HEK293 (cell line): Measurements from ENCODE around the gene ATP2A2.

ENCODE experiments used
- CTCF ChIA-PET: fragments of 350-600 bp; formaldehyde crosslinking; extraction: SDS; loops from one replicate; lab custom pipeline; 2021; ENCODE audit warnings: antibody characterized with exemption; lab: Yijun Ruan, JAX
- POLR2A ChIA-PET: fragments of 300-600 bp; formaldehyde crosslinking; extraction: SDS; loops from one replicate; lab custom pipeline; 2020; ENCODE audit warnings: antibody characterized with exemption, inconsistent platforms; lab: Yijun Ruan, JAX
- H3K27ac ChIP-seq: fragments of 200-500 bp; sonication (Bioruptor generic); 2 replicates; pipeline ENCODE4 v1.5.1; 2014; ENCODE audit warnings: low read depth, low read length, control low read depth, inconsistent platforms; ENCODE audit errors: extremely low read depth
- H3K36me3 ChIP-seq, 2 experiments: fragments of 200-500 bp in 1 of 2; sonication (Bioruptor generic) in 1 of 2; 1 replicate in 1 of 2; 2 replicates in 1 of 2; pipeline ENCODE4 v1.5.1; 2014 to 2017; ENCODE audit warnings: inconsistent platforms in 2 of 2, low read length in 2 of 2; ENCODE audit not compliant: control insufficient read depth in 2 of 2, insufficient read depth in 1 of 2
- H3K4me1 ChIP-seq: fragments of 200-500 bp; sonication (Bioruptor generic); 2 replicates; pipeline ENCODE4 v1.5.1; 2014; ENCODE audit warnings: mild to moderate bottlenecking, low read length, inconsistent platforms; ENCODE audit not compliant: control insufficient read depth, insufficient read depth
- H3K4me3 ChIP-seq: 2 replicates; pipeline ENCODE4 v1.5.1; 2011; ENCODE audit warnings: low read depth, mild to moderate bottlenecking, control low read depth, low read length, moderate library complexity
- H3K9me3 ChIP-seq: fragments of 200-500 bp; sonication (Bioruptor generic); 2 replicates; pipeline ENCODE4 v1.5.1; 2014; ENCODE audit warnings: low read depth, low read length, inconsistent platforms; ENCODE audit not compliant: control insufficient read depth, insufficient read depth
- KLF8 ChIP-seq: fragments of 450-650 bp; formaldehyde crosslinking; IDR thresholded peaks from 2 replicates; pipeline ENCODE4 v1.5.1; 2016; ENCODE audit warnings: missing biosample characterization, missing genetic modification characterization
- SP3 ChIP-seq: fragments of 450-650 bp; formaldehyde crosslinking; IDR thresholded peaks from 2 replicates; pipeline ENCODE4 v1.5.1; 2016; ENCODE audit warnings: missing biosample characterization, missing genetic modification characterization
- ZBTB1 ChIP-seq: fragments of 450-650 bp; formaldehyde crosslinking; IDR thresholded peaks from 2 replicates; pipeline ENCODE4 v1.5.1; 2016; ENCODE audit warnings: missing biosample characterization, missing genetic modification characterization
- ZBTB48 ChIP-seq: fragments of 450-650 bp; formaldehyde crosslinking; IDR thresholded peaks from 2 replicates; pipeline ENCODE4 v1.5.1; 2016; ENCODE audit warnings: missing biosample characterization, missing genetic modification characterization
- ZFP3 ChIP-seq: fragments of 450-650 bp; formaldehyde crosslinking; IDR thresholded peaks from 2 replicates; pipeline ENCODE4 v1.5.1; 2016; ENCODE audit warnings: low read depth, missing biosample characterization, missing genetic modification characterization
- ZIC2 ChIP-seq: fragments of 450-650 bp; formaldehyde crosslinking; IDR thresholded peaks from 2 replicates; pipeline ENCODE4 v1.5.1; 2016; ENCODE audit warnings: missing biosample characterization, missing genetic modification characterization
- ZNF138 ChIP-seq: fragments of 450-650 bp; formaldehyde crosslinking; IDR thresholded peaks from 2 replicates; pipeline ENCODE4 v1.5.1; 2016; ENCODE audit warnings: missing biosample characterization, missing genetic modification characterization, borderline replicate concordance
- ZNF19 ChIP-seq: fragments of 450-650 bp; formaldehyde crosslinking; IDR thresholded peaks from 2 replicates; pipeline ENCODE4; 2016; ENCODE audit warnings: missing biosample characterization, missing genetic modification characterization, low read depth
- ZNF24 ChIP-seq: fragments of 450-650 bp; formaldehyde crosslinking; IDR thresholded peaks from 2 replicates; pipeline ENCODE4 v1.5.1; 2016; ENCODE audit warnings: missing biosample characterization, missing genetic modification characterization
- ZNF248 ChIP-seq: fragments of 450-650 bp; formaldehyde crosslinking; IDR thresholded peaks from 2 replicates; pipeline ENCODE4 v1.5.1; 2017; ENCODE audit warnings: missing biosample characterization, missing genetic modification characterization
- ZNF292 ChIP-seq: fragments of 450-650 bp; formaldehyde crosslinking; IDR thresholded peaks from 2 replicates; pipeline ENCODE4 v1.5.1; 2016; ENCODE audit warnings: low read depth, missing biosample characterization, missing genetic modification characterization, borderline replicate concordance
- ZNF350 ChIP-seq: fragments of 450-650 bp; formaldehyde crosslinking; IDR thresholded peaks from 2 replicates; pipeline ENCODE4 v1.5.0; 2017; ENCODE audit warnings: missing biosample characterization, mild to moderate bottlenecking, missing genetic modification characterization
- ZNF404 ChIP-seq: fragments of 450-650 bp; formaldehyde crosslinking; IDR thresholded peaks from 2 replicates; pipeline ENCODE4 v1.5.1; 2017; ENCODE audit warnings: missing biosample characterization, missing genetic modification characterization
- ZNF521 ChIP-seq: fragments of 450-650 bp; formaldehyde crosslinking; IDR thresholded peaks from 2 replicates; pipeline ENCODE4 v1.5.1; 2017; ENCODE audit warnings: missing biosample characterization, mild to moderate bottlenecking, missing genetic modification characterization
- ZNF561 ChIP-seq: fragments of 450-650 bp; IDR thresholded peaks from 2 replicates; pipeline ENCODE4 v1.5.1; 2018; ENCODE audit warnings: missing biosample characterization, missing genetic modification characterization, borderline replicate concordance
- ZNF600 ChIP-seq: fragments of 450-650 bp; formaldehyde crosslinking; IDR thresholded peaks from 2 replicates; pipeline ENCODE4 v1.5.1; 2016; ENCODE audit warnings: missing biosample characterization, missing genetic modification characterization
- ZNF670 ChIP-seq: fragments of 450-650 bp; formaldehyde crosslinking; IDR thresholded peaks from 2 replicates; pipeline ENCODE4 v1.5.1; 2016; ENCODE audit warnings: missing biosample characterization, missing genetic modification characterization, low read depth
- TF ChIP-seq, protein P1 (sequence below): fragments of 450-650 bp; formaldehyde crosslinking; IDR thresholded peaks from 2 replicates; pipeline ENCODE4 v1.5.1; 2016; ENCODE audit warnings: missing biosample characterization, missing genetic modification characterization
- TF ChIP-seq, protein P2 (sequence below): fragments of 450-650 bp; formaldehyde crosslinking; IDR thresholded peaks from 2 replicates; pipeline ENCODE4 v1.5.1; 2017; ENCODE audit warnings: missing biosample characterization, missing genetic modification characterization
- TF ChIP-seq, protein P3 (sequence below): fragments of 450-650 bp; formaldehyde crosslinking; IDR thresholded peaks from 2 replicates; pipeline ENCODE4 v1.5.1; 2017; ENCODE audit warnings: missing biosample characterization, missing genetic modification characterization
- TF ChIP-seq, protein P4 (sequence below): fragments of 450-650 bp; formaldehyde crosslinking; IDR thresholded peaks from 2 replicates; pipeline ENCODE4 v1.5.1; 2016; ENCODE audit warnings: missing biosample characterization, missing genetic modification characterization

The ATP2A2 gene

DNA sequence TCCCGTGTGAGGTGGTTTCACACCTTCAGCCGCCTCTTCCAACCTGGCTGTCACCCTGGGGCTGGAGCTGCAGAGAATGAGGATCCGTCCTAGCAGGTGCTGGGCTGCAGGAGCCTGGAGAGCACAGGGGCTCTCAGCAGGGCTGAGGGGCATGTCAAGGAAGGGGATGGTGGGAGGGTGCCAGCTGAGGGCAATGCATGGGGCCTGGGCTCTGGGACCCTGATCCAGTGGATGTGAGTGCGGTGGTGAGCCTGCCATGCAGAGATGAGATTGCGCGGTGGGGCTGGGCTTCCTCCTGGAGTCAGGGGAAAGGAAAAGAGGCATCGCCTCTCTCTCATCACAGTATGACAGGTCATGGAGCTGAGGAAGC is 91.0 kb downstream of the ATP2A2 start:
- Histone ChIP-seq H3K4me1 (no peaks in the 10 kb centered on the region), H3K27ac (no peak overlapping the region), H3K9me3 (no peaks in the 10 kb centered on the region), H3K4me3 (no peak overlapping the region), H3K36me3 (peaks cover 46 to 70% of the 10 kb centered on the region in 2 experiments)
- TF ChIP-seq ZNF600 (tag by site-specific recombination), result no peak
- peak; percentile 21; the same call in 1 of the 2 replicates for TF ChIP-seq ZIC2 (tag by site-specific recombination)
- POLR2A ChIA-PET, result no interaction called here
- CTCF ChIA-PET, result interaction anchor here (1.2 kb wide), 1 partner anchor 18 kb away, joined by 5 read pairs; no protein-coding TSS in a partner anchor

DNA sequence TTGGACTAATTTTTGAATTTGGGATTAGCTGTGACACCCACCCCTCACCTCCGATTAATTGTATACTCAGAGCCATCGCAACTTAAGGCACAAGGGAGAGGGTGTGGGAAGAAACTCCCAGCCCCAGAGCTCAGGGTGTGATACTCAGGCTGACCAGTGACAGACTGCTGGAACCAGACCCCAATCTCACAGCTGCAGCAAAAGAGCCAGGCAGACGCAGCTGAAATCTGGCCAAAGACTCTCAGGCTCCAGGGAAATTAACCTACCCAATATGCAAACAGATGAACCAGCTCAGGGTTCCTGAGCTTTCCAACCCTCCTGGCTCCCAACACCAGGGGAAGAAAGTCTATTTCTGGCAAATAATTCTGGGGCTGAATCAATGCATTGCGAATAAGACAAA is 92.0 kb downstream of the ATP2A2 start:
- no peaks in the 10 kb centered on the region for H3K4me1 ChIP-seq
- no peak overlapping the region for H3K27ac ChIP-seq
- POLR2A ChIA-PET, result no interaction called here
- H3K9me3 ChIP-seq, result no peaks in the 10 kb centered on the region
- peaks cover 48 to 80% of the 10 kb centered on the region in 2 experiments for H3K36me3 ChIP-seq
- TF ChIP-seq ZNF19 (tag by site-specific recombination) (no peak), ZFP3 (tag by site-specific recombination) (no peak), KLF8 (tag by site-specific recombination) (no peak), ZNF248 (no peak), ZBTB48 (tag by site-specific recombination) (no peak), ZNF350 (no peak), ZIC2 (tag by site-specific recombination) (no peak), ZNF24 (no peak), ZBTB1 (tag by site-specific recombination) (no peak), SP3 (tag by site-specific recombination) (no peak), ZNF404 (no peak), ZNF521 (tag by site-specific recombination) (no peak), ZNF670 (no peak), ZNF561 (tag by site-specific recombination) (no peak), ZNF292 (tag by site-specific recombination) (no peak), ZNF138 (tag by site-specific recombination) (no peak)
- TF ChIP-seq, protein P1, sequence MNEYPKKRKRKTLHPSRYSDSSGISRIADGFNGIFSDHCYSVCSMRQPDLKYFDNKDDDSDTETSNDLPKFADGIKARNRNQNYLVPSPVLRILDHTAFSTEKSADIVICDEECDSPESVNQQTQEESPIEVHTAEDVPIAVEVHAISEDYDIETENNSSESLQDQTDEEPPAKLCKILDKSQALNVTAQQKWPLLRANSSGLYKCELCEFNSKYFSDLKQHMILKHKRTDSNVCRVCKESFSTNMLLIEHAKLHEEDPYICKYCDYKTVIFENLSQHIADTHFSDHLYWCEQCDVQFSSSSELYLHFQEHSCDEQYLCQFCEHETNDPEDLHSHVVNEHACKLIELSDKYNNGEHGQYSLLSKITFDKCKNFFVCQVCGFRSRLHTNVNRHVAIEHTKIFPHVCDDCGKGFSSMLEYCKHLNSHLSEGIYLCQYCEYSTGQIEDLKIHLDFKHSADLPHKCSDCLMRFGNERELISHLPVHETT, result no peak
- TF ChIP-seq, protein P2, sequence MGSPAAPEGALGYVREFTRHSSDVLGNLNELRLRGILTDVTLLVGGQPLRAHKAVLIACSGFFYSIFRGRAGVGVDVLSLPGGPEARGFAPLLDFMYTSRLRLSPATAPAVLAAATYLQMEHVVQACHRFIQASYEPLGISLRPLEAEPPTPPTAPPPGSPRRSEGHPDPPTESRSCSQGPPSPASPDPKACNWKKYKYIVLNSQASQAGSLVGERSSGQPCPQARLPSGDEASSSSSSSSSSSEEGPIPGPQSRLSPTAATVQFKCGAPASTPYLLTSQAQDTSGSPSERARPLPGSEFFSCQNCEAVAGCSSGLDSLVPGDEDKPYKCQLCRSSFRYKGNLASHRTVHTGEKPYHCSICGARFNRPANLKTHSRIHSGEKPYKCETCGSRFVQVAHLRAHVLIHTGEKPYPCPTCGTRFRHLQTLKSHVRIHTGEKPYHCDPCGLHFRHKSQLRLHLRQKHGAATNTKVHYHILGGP, result no peak
- TF ChIP-seq, protein P3, sequence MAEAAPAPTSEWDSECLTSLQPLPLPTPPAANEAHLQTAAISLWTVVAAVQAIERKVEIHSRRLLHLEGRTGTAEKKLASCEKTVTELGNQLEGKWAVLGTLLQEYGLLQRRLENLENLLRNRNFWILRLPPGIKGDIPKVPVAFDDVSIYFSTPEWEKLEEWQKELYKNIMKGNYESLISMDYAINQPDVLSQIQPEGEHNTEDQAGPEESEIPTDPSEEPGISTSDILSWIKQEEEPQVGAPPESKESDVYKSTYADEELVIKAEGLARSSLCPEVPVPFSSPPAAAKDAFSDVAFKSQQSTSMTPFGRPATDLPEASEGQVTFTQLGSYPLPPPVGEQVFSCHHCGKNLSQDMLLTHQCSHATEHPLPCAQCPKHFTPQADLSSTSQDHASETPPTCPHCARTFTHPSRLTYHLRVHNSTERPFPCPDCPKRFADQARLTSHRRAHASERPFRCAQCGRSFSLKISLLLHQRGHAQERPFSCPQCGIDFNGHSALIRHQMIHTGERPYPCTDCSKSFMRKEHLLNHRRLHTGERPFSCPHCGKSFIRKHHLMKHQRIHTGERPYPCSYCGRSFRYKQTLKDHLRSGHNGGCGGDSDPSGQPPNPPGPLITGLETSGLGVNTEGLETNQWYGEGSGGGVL (tag by site-specific recombination), result no peak
- TF ChIP-seq, protein P4, sequence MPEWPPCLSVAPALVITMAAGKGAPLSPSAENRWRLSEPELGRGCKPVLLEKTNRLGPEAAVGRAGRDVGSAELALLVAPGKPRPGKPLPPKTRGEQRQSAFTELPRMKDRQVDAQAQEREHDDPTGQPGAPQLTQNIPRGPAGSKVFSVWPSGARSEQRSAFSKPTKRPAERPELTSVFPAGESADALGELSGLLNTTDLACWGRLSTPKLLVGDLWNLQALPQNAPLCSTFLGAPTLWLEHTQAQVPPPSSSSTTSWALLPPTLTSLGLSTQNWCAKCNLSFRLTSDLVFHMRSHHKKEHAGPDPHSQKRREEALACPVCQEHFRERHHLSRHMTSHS (tag by site-specific recombination), result no peak
- no peak overlapping the region for H3K4me3 ChIP-seq
- CTCF ChIA-PET, result interaction anchor here (0.6 to 1.2 kb wide), 3 partner anchors 19 to 150 kb away, joined by 3 to 5 read pairs (median 5); no protein-coding TSS in a partner anchor
